ENCODE results near the gene PPCDC. TPM values are rescaled to one million over a fixed set of nuclear protein-coding genes. Genes with fewer than 3 reads are reported as not detected.

The PPCDC gene, protein sequence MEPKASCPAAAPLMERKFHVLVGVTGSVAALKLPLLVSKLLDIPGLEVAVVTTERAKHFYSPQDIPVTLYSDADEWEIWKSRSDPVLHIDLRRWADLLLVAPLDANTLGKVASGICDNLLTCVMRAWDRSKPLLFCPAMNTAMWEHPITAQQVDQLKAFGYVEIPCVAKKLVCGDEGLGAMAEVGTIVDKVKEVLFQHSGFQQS
- 6.2 and 8.8 TPM in 2 replicates for total RNA-seq

DNA sequence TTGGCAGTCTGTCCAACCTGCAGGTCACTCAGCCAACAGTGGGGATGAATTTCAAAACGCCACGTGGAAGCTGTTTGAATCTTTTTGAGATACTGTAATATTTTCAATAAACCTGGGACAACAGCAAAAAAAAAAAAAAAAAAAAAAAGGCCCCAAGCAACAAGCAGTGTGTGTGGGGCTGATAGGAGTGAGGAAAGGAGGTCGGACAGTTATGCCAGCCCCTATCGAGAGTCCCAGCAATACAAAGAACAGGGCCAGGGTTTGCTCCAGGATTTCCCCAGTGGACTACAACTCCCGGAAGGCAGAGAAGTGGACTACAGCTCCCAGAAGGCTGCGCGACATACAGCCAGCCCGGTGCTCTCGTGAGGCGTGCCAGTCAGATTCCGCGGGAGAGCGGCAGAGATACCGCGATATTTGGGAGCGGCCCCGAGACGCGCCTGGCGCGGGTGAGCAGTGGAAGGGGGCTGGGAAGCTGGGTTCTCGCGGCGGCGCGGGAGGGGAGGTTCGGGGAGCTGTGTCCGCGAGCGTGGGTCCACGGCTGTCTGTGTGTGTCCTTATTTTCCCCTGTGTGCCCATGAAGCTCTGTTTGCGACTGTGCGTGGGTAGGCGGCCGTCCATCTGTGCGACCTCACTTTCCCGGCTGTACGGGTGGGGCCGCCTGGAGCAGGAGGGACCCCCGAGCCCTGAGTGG is at the start of gene PPCDC:
Gene PPCDC, plus strand, starts transcription at position 410 of the 691 bp plus-strand sequence. CDS start 4,729 bp downstream, outside the sequence.

DNA sequence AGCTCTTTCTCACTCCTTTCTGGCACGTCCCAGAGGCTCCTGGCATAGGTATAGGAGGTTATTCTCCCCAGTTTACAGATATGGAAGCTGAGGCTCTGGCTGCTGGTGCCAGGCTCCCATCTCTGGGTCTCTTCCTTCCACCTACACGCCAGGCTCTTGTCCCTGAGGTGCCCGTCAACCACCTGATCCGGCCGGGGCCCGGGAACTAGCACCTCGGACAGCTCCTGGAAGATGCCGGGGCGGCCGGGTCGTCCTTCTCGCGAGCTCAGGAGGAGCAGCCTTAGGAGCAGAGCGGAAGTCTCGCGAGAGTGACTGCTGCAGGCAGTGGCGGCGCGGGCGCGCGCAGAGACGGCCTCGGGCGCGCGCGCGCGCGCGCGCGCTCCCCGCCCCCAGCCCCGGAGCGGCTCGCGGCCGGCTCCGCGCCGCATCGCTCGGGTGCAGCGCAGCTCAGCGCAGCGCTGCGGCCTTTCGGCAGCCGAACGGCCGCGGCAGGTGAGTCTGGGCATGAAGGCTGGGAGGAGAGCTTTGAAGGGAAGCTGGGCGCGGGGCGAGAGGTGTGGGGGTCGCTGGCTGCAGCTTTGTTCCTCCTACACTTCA is 28.1 kb upstream of the PPCDC start, which contains the start of gene SCAMP5:
Gene SCAMP5, plus strand, starts transcription at position 382 of the 597 bp plus-strand sequence. CDS start 16,277 bp downstream, outside the sequence.

Other genes with a start within 250 kb of the PPCDC start
- gene CSK, start 241.5 kb upstream of the PPCDC start, total RNA-seq: 28.1 and 30.1 TPM in 2 replicates
- gene LMAN1L, start 210.8 kb upstream of the PPCDC start, total RNA-seq: not detected in 2 replicates
- gene CPLX3, start 197.0 kb upstream of the PPCDC start, total RNA-seq: not detected in 2 replicates
- 9.0 and 15.6 TPM in 2 replicates for gene ULK3, start 180.4 kb upstream of the PPCDC start, total RNA-seq
- gene SCAMP2, start 150.2 kb upstream of the PPCDC start, total RNA-seq: 40.1 and 48.6 TPM in 2 replicates
- 67.7 and 79.6 TPM in 2 replicates for gene MPI, start 133.5 kb upstream of the PPCDC start, total RNA-seq
- gene FAM219B, start 116.7 kb upstream of the PPCDC start, total RNA-seq: 32.9 and 37.5 TPM in 2 replicates
- 112 and 114 TPM in 2 replicates for gene COX5A, start 85.5 kb upstream of the PPCDC start, total RNA-seq
- 15.1 and 15.2 TPM in 2 replicates for gene RPP25, start 66.8 kb upstream of the PPCDC start, total RNA-seq
- 0.83 and 3.4 TPM in 2 replicates for gene SCAMP5, start 28.0 kb upstream of the PPCDC start, total RNA-seq
- gene C15orf39, start 178.3 kb downstream of the PPCDC start, total RNA-seq: 10.7 and 11.5 TPM in 2 replicates
- not detected in 2 replicates for gene GOLGA6C, start 234.7 kb downstream of the PPCDC start, total RNA-seq

Measured in cardiac ventricle fibroblast (primary cell).